ENCODE data around the gene PDE4D.

The PDE4D gene

DNA sequence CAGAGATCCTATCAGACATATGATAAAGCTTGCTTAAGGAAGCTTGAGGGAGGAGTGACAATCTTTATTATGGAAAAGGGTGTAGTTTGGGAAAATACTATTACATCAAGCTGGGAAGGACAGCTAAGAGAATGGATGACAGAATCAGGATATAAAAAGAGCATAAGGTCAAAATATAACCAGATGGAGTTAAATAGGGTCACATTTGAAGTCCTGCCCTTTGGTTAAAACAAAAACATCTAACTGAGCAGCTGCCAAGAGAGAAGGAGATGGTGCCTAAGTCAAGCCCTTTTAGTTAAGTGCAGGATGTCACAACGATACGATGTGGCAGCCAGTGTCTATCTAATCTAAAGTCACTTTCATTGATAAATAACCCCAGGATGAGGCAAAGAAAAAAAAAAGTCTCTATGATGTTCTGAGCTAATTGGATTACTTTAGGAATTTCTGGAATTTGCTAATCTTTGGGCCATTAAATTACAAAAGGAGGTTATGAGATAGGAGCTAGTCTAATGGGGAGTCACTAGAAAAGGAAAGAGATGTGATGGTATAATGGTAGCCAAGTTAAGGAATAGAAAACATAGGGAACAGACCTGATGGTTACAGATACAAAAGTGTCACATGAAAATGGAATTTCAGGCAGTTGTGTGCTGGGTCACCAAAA is 365.2 kb downstream of the PDE4D start:
- TF ChIP-seq, protein P1, sequence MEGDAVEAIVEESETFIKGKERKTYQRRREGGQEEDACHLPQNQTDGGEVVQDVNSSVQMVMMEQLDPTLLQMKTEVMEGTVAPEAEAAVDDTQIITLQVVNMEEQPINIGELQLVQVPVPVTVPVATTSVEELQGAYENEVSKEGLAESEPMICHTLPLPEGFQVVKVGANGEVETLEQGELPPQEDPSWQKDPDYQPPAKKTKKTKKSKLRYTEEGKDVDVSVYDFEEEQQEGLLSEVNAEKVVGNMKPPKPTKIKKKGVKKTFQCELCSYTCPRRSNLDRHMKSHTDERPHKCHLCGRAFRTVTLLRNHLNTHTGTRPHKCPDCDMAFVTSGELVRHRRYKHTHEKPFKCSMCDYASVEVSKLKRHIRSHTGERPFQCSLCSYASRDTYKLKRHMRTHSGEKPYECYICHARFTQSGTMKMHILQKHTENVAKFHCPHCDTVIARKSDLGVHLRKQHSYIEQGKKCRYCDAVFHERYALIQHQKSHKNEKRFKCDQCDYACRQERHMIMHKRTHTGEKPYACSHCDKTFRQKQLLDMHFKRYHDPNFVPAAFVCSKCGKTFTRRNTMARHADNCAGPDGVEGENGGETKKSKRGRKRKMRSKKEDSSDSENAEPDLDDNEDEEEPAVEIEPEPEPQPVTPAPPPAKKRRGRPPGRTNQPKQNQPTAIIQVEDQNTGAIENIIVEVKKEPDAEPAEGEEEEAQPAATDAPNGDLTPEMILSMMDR (IDR thresholded peaks at IDR 0.05; ENCODE audit: extremely low read depth, missing control alignments), result no peak
- no peak for DNase-seq (ENCODE audit: low spot score)

DNA sequence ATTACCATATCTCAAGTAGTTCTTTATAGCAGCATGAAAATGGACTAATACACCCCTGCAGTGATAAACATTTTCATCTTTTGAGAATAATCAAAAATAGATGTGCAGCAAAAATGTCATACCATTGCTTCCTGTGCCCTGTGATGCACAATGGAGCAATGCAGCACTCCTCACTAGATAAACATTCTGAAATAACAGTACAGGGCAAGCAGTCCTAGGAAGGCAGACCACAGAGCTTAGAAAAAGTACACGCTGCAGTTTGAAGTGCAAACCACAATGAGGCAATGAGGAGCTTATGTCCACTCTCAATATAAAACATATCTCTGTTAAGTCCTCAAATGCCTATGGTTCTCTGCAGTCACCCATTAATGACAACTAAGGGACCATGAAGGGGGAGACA is 367.6 kb downstream of the PDE4D start:
- TF ChIP-seq, protein P1 (IDR thresholded peaks at IDR 0.05; ENCODE audit: extremely low read depth, missing control alignments), result no peak

DNA sequence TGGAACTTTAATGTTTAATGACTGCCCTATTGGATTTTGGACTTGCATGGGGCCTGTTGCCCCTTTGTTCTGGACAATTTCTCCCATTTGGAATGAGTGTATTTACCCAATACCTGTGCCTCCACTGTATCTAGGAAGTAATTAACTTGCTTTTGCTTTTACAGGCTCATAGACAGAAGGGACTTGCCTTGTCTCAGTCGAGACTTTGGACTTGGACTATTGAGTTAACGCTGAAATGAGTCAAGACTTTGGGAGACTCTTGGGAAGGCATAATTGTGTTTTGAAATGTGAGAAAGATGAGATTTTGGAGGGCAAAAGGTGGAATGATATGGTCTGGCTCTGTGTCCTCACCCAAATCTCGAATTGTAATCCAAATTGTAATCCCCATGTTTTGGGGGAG is 368.2 kb downstream of the PDE4D start:
- TF ChIP-seq, protein P1 (IDR thresholded peaks at IDR 0.05; ENCODE audit: extremely low read depth, missing control alignments), result no peak
- no peak for DNase-seq (ENCODE audit: low spot score)

More for the DNA sequence above, 367.6 kb downstream of the PDE4D start:
- no peak for DNase-seq (ENCODE audit: low spot score)

DNA sequence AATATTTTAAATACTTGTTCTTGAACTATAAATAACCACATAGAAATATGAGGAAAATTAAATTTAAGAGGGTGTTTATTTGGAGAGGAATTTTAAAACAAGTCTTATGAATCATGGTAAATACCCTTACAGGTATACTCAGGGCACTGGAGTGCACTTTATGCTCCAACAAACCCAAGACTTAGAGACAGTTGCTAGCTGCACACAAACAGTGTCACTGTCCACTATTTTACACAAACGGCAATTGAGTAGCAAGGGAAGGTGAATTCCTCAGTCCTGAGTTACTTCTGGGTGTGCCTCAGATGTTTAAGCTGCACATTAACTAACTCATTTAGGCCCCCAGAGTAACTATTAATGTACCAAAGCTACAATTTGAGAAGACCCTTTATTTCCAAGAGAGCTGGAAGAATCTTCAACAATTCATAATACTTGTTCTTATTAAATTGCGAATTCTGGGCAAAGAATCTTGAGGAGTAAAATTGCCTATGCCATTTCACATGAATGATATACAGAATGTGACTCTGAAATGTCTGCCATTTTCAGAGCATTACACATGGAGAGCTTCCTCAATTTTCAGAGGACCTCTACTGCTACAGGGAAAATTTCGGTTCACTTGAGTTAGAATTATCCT is 371.2 kb downstream of the PDE4D start:
- no peak for DNase-seq (ENCODE audit: low spot score)
- TF ChIP-seq, protein P1 (IDR thresholded peaks at IDR 0.05; ENCODE audit: extremely low read depth, missing control alignments), result no peak

DNA sequence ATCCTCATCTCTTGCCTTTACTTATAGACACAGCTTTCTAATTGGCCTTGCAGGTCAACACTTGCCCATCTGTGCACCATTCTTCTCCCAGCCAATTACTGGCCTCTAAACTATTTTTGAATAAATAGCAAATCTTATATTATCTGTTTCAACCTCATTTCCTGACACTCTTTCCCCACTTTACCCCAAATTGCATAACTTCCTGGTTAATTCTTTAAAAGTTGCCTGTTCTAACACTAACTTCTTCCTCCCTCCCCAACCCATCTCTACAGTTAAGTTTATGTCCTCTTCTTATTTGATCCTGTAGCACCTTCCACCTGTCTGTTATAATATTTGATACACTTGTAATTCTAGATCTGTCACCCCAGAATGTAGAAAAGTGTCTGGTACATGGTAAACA is 372.1 kb downstream of the PDE4D start:
- TF ChIP-seq, protein P1 (IDR thresholded peaks at IDR 0.05; ENCODE audit: extremely low read depth, missing control alignments), result no peak
- DNase-seq (ENCODE audit: low spot score), result no peak

DNA sequence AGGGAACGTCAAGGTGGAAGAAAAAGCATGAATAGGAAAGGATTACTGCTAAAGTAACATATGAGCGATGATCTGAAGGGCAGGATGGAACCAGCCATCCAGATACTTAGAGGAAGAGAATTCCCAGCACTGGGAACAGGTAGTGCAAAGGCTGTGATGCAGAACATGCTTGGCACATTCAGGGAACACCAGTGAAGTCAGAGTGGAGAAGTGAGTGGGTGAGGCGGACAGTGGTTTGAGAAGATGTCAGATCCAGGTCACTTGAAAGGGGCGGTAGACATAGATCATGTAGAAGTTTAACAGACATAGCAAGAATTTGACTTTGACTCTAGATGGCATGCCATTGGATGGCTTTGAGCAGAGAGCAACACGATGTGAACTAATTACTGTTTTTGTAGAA is 374.2 kb downstream of the PDE4D start:
- TF ChIP-seq, protein P1 (IDR thresholded peaks at IDR 0.05; ENCODE audit: extremely low read depth, missing control alignments), result no peak
- DNase-seq (ENCODE audit: low spot score), result no peak

DNA sequence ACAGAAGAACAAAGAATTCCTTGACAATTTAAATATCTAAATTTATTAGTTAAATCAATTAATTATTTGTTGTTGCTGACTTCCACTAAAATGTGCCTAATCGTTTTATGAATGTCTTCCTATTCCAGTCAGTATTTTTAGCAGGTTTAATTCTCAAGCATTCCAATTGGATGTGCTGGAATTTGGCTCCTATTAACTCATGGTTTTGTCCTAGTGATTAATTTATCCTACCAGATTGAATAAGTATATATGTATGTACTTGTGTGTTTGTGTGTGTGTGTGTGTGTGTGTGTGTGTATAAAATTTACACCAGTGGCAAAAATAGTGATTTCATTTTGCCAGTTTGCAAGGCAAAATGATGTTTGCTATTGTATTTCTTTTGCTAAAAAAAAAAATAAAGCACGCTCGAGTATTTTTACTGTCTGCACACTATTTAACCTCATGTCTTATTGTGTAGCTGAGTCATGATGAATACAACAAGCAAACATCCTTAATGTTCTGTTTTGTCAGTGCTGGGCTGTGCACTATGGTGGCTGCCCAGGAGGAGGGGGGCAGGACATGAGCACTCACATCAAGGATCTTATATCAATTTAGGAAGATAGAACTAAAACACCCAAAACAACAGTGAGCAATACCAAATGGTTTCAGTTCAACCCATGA is 375.5 kb downstream of the PDE4D start:
- DNase-seq (ENCODE audit: low spot score), result no peak
- TF ChIP-seq, protein P1 (IDR thresholded peaks at IDR 0.05; ENCODE audit: extremely low read depth, missing control alignments), result no peak

Data from GM20000 (cell line).